Activated CD4-positive, alpha-beta T cell treated with anti-CD3 and anti-CD28 coated beads, Interleukin-2, Interleukin-4, amounts not matched to agents 100 ng/mL and 50 ng/mL, durations not matched to agents 16 hours and 8 hours (primary cell): ENCODE measurements around the gene ZFPL1.
A peak's percentile ranks its signal among the peaks of the same experiment; 100 is the strongest.

Experiments used
- DNase-seq: peaks from one replicate; pipeline ENCODE4 v3.0.0-alpha.2; 2020; ENCODE audit warnings: low spot score

Gene ZFPL1

GRCh38 chr11:65130631-65131416, 46.8 kb downstream of the ZFPL1 start:
- no peak for DNase-seq

DNA sequence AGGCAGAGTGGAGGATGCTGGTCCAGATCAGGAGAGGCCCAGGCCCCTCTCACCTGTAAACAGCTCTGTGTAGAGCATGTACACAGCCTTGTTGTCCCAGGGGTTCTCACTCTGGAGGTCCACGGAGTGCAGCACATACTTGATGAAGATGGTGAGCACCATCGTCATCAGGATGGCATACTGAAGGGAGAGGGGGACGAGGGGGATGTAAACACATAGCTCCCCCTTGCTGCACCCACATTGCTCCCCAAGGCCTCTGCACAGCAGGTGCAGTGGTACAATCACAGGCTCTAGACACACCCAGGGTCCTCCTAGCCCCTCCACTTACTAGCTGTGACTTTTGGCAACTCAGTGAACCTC, 47.4 kb downstream of the ZFPL1 start:
- no peak for DNase-seq

- DNase-seq: no peak
These were observed 47.8 kb downstream of the ZFPL1 start for GRCh38 chr11:65131895-65132237.

DNA sequence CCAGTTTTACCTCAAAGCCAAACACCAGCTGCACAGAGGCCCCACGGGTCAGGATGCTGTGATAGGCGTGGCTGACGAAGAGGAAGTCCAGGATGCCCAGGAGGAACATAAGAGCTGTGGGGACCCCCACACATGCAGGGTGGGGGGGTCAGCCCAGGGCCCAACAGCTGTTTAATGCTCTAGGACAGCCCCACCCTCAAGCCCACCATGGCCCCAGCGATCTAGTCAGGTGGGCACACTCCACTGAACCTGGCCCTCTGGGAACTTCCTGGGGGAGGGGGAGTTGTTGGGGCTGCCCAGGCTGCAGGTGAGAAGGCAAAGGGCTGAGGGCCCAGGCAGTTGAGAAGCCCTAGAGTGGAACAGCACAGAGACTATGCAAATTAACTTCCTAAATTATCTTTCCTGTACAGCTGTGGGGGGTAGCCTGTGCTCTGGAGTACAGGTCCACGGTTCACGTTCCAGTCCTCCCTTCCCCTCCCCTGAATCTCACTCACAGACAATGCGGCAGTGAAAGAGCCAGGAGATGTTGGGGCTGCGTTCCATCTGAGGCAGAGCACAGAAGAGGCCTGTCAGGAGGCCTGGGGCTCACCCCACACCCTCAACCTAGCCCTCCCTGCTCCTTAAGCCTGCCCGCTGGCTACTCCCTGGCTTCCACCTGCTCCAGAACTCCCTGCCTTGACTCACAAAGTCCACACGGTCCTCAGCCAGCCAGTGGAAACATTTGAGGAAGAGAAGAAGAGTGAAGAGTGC, 48.4 kb downstream of the ZFPL1 start:
- no peak for DNase-seq

DNA sequence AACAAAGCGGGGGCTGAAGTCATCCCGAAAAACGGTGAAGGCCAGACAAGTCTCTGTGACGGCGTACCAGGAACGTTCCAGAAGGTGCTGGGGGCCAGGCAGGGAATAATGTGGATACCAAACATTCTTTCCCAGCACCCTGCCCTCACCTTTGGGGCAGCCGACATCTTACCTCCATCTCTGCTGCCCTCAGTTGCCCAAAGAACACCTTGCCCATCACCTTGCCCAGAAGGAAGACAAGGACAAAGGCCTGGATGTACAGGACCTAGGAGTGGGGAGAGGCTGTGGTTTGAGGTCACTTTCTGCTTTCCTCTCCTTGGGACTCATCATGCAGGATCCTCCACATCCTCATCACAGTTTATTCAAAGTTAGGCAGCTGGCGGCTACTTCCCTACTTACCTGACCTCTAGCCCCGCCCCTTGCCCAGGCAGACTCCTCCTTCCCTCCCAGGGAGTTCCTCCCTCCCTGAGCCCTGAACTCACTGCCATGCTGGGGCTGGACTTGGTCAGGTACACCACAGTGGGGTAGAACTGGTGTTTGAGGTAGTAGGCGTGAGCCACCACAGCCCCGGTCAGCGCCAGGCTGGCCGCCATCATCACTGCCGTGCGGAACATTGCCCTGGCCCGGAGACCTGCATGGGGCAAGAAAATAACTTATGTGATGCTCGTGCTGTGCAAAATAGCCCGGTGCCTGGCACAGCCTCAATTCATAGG, 49.1 kb downstream of the ZFPL1 start:
- peak; percentile 61 for DNase-seq

- no peak for DNase-seq
These were observed 49.7 kb downstream of the ZFPL1 start for GRCh38 chr11:65133724-65134123.

GRCh38 chr11:65134240-65134951, 50.4 kb downstream of the ZFPL1 start, which contains the start of gene SYVN1:
TSS of gene SYVN1 (minus strand) at chr11:65134519. CDS start at chr11:65133601, 918 bp downstream.
- peak; percentile 89 for DNase-seq

- peak; percentile 93 for DNase-seq
These were observed 51.1 kb downstream of the ZFPL1 start for GRCh38 chr11:65134952-65135632.

- DNase-seq: no peak
These were observed 51.7 kb downstream of the ZFPL1 start for GRCh38 chr11:65135633-65136145.

DNA sequence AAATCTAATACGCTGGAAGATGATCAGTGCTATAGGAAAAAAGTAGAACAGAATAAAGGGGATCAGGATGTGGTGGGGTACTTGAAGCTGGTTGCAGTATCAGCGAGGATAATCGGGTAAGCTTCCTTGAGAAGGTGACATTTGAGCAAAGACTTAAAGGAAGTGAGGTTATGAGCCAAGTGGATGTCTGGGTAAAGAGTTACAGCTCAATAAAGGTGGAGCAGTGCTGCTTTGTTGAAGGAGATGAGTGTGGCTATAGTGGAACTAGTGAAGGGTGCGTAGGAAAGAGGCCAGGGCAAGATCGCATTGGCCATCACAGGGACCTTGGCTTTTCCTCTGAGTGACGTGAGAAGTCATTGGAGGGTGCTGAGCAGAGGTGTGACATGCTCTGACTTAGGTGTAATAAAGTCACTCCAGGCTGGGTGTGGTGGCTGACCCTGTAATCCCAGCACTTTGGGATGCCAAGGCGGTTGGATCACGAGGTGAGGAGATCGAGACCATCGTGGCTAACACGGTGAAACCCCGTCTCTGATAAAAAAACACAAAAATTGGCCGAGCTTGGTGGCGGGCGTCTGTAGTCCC, 52.6 kb downstream of the ZFPL1 start:
- no peak for DNase-seq
